NCI-H187 treated with DMSO at 0.1 percent for 48 hours (cell line): ENCODE data around the gene TTC9B.

Experiments
- DNase-seq: peaks from one replicate; lab custom pipeline; 2025; lab: John Stamatoyannopoulos, UW

TTC9B gene

GRCh38 chr19:40217934-40218890 lies at the start of gene TTC9B:
TTC9B (minus strand) TSS chr19:40218384; CDS start chr19:40218381, 3 bp downstream.
- no peak for DNase-seq

- DNase-seq = no peak
Measured at GRCh38 chr19:40267601-40267997, 49.4 kb upstream of the TTC9B start.

- no peak for DNase-seq
Measured at GRCh38 chr19:40266912-40267600, 48.9 kb upstream of the TTC9B start.

GRCh38 chr19:40266119-40266518 lies 47.9 kb upstream of the TTC9B start:
- no peak for DNase-seq

- no peak for DNase-seq
Measured at GRCh38 chr19:40265763-40266099, 47.5 kb upstream of the TTC9B start.

GRCh38 chr19:40265055-40265762 lies 47.0 kb upstream of the TTC9B start:
- no peak for DNase-seq

GRCh38 chr19:40264314-40265054 lies 46.3 kb upstream of the TTC9B start:
- DNase-seq = no peak

- DNase-seq = no peak
Measured at GRCh38 chr19:40263440-40264313, 45.5 kb upstream of the TTC9B start.

- DNase-seq = no peak
Measured at GRCh38 chr19:40262422-40262821, 44.2 kb upstream of the TTC9B start.

- no peak for DNase-seq
Measured at GRCh38 chr19:40261631-40262030, 43.4 kb upstream of the TTC9B start.

GRCh38 chr19:40257096-40257517 lies 38.9 kb upstream of the TTC9B start:
- DNase-seq = no peak

GRCh38 chr19:40256512-40256911 lies 38.3 kb upstream of the TTC9B start:
- DNase-seq = no peak

GRCh38 chr19:40255619-40256166 lies 37.5 kb upstream of the TTC9B start:
- DNase-seq = no peak

GRCh38 chr19:40254714-40255418 lies 36.7 kb upstream of the TTC9B start:
- no peak for DNase-seq

- DNase-seq = no peak
Measured at GRCh38 chr19:40253611-40254092, 35.5 kb upstream of the TTC9B start.

GRCh38 chr19:40252395-40252794 lies 34.2 kb upstream of the TTC9B start:
- no peak for DNase-seq

- DNase-seq = no peak
Measured at GRCh38 chr19:40251991-40252390, 33.8 kb upstream of the TTC9B start.

GRCh38 chr19:40251244-40251643 lies 33.1 kb upstream of the TTC9B start:
- DNase-seq = no peak

GRCh38 chr19:40249781-40250180 lies 31.6 kb upstream of the TTC9B start:
- DNase-seq = no peak

GRCh38 chr19:40249201-40249600 lies 31.0 kb upstream of the TTC9B start:
- DNase-seq = no peak
